HepG2 (cell line): ENCODE results near the gene TBC1D2B. TPM values are rescaled to one million over a fixed set of nuclear protein-coding genes. Genes with fewer than 3 reads are reported as not detected.

Experiments
- CAMTA2 ChIP-seq: sonication (generic); formaldehyde crosslinking; IDR thresholded peaks from 2 replicates; pipeline ENCODE4 v1.4.0; 2020; ENCODE audit warnings: mild to moderate bottlenecking, missing genetic modification reagents, borderline replicate concordance
- GATAD2A ChIP-seq: IDR thresholded peaks from 2 replicates; pipeline ENCODE4 v1.6.1; 2016
- NFYC ChIP-seq: IDR thresholded peaks from 2 replicates; pipeline ENCODE4 v1.6.1; 2016; ENCODE audit warnings: missing genetic modification reagents, missing compliant biosample characterization
- SKI ChIP-seq: fragments of 450-650 bp; IDR thresholded peaks from one replicate; pipeline ENCODE4 v1.6.1; 2018; ENCODE audit warnings: mild to moderate bottlenecking; ENCODE audit not compliant: partially characterized antibody
- SMAD9 ChIP-seq: sonication (generic); formaldehyde crosslinking; IDR thresholded peaks from 2 replicates; pipeline ENCODE4 v1.5.1; 2020; ENCODE audit warnings: mild to moderate bottlenecking, missing genetic modification reagents
- TCF12 ChIP-seq, 2 experiments: fragments of 450-650 bp in 1 of 2; sonication (generic) in 1 of 2; formaldehyde crosslinking in 1 of 2; IDR thresholded peaks; 2 replicates each; pipeline versions ENCODE4 v1.6.1 to v1.8.0; 2017 to 2022; ENCODE audit warnings: antibody characterized with exemption in 1 of 2, mild to moderate bottlenecking in 1 of 2, missing genetic modification reagents in 1 of 2, moderate library complexity in 1 of 2
- TFE3 ChIP-seq: IDR thresholded peaks from 2 replicates; pipeline ENCODE4 v1.6.1; 2016
- ZKSCAN5 ChIP-seq: sonication (generic); formaldehyde crosslinking; IDR thresholded peaks from 2 replicates; pipeline ENCODE4 v1.5.1; 2020; ENCODE audit warnings: mild to moderate bottlenecking, missing genetic modification reagents
- ZNF10 ChIP-seq: sonication (generic); formaldehyde crosslinking; IDR thresholded peaks from 2 replicates; pipeline ENCODE4 v1.4.0; 2020; ENCODE audit warnings: mild to moderate bottlenecking, low read depth, missing genetic modification reagents, borderline replicate concordance
- ZNF354B ChIP-seq: sonication (generic); formaldehyde crosslinking; IDR thresholded peaks from 2 replicates; pipeline ENCODE4 v1.8.0; 2022; ENCODE audit warnings: mild to moderate bottlenecking, missing genetic modification reagents
- ZNF512 ChIP-seq: sonication (generic); formaldehyde crosslinking; IDR thresholded peaks from 2 replicates; pipeline ENCODE4 v1.4.0; 2020; ENCODE audit warnings: mild to moderate bottlenecking, missing genetic modification reagents
- ZNF572 ChIP-seq: sonication (generic); formaldehyde crosslinking; IDR thresholded peaks from 2 replicates; pipeline ENCODE4 v1.5.1; 2020; ENCODE audit warnings: mild to moderate bottlenecking, missing genetic modification reagents
- ZNF724P ChIP-seq: sonication (generic); formaldehyde crosslinking; IDR thresholded peaks from 2 replicates; pipeline ENCODE4 v1.8.0; 2022; ENCODE audit warnings: missing genetic modification reagents, borderline replicate concordance
- ZNF784 ChIP-seq: sonication (generic); formaldehyde crosslinking; IDR thresholded peaks from 2 replicates; pipeline ENCODE4 v1.5.1; 2020; ENCODE audit warnings: missing genetic modification reagents, mild to moderate bottlenecking, borderline replicate concordance
- ZNF878 ChIP-seq: sonication (generic); formaldehyde crosslinking; IDR thresholded peaks from 2 replicates; pipeline ENCODE4 v1.8.1; 2023; ENCODE audit warnings: mild to moderate bottlenecking, missing genetic modification reagents, moderate library complexity
- ZSCAN20 ChIP-seq: sonication (generic); formaldehyde crosslinking; IDR thresholded peaks from 2 replicates; pipeline ENCODE4 v1.4.0; 2020; ENCODE audit warnings: missing genetic modification reagents, mild to moderate bottlenecking, borderline replicate concordance
- polyA plus RNA-seq, 8 experiments: library from polyadenylated mRNA; depleted of rRNA in 3 of 8; stranded (reverse) in 7 of 8; unstranded in 1 of 8; fragments of >200 nt; fragmentation: Illumina TruSeq in 4 of 8; extraction: Trizol in 4 of 8; gene quantifications; 2 replicates each; pipeline versions ENCODE4 v1.2.1 to v1.2.3, GENCODE V29; 2011 to 2016; ENCODE audit warnings: low read depth in 4 of 8, missing spikeins in 1 of 8, mixed read lengths in 1 of 8; ENCODE audit not compliant: insufficient read depth in 1 of 8
- total RNA-seq, 5 experiments: library from RNA; depleted of rRNA; stranded (reverse); fragments of >200 nt; fragmentation: Illumina TruSeq; extraction: Trizol; gene quantifications; 2 replicates each; pipeline ENCODE4 v1.2.3, GENCODE V29; 2016; ENCODE audit warnings: low read depth in 1 of 5
- TF ChIP-seq, protein P1 (sequence below): IDR thresholded peaks from 2 replicates; pipeline ENCODE4 v1.6.1; 2016; ENCODE audit warnings: low read depth, control low read depth
- TF ChIP-seq, protein P2 (sequence below): sonication (generic); formaldehyde crosslinking; IDR thresholded peaks from 2 replicates; pipeline ENCODE4 v1.4.0; 2020; ENCODE audit warnings: missing genetic modification reagents
- TF ChIP-seq, protein P3 (sequence below): sonication (generic); formaldehyde crosslinking; IDR thresholded peaks from 2 replicates; pipeline ENCODE4; 2020; ENCODE audit warnings: missing genetic modification reagents, mild to moderate bottlenecking, borderline replicate concordance

The TBC1D2B gene
- total and polyA plus RNA-seq, 2 of the 13 experiments (the other 11 are each of a cell fraction or from before 2014, with no cell fraction given): 10.1 to 14.4 TPM

- TF ChIP-seq ZNF878 (no peak), ZSCAN20 (no peak), GATAD2A (CRISPR knock-in tag) (peak; percentile 79), ZKSCAN5 (CRISPR knock-in tag) (no peak), ZNF724P (no peak), SMAD9 (CRISPR knock-in tag) (no peak), TFE3 (CRISPR knock-in tag) (no peak), SKI (peak; percentile 58), ZNF784 (CRISPR knock-in tag) (no peak; the same call in 1 of the 2 replicates), TCF12 (IDR thresholded peaks at IDR 0.05) (no peak), TCF12 (CRISPR knock-in tag; IDR thresholded peaks at IDR 0.05) (no peak), ZNF572 (CRISPR knock-in tag) (no peak), CAMTA2 (no peak), NFYC (CRISPR knock-in tag) (no peak), ZNF10 (no peak), ZNF354B (CRISPR knock-in tag) (no peak), ZNF512 (no peak)
- TF ChIP-seq, protein P1, sequence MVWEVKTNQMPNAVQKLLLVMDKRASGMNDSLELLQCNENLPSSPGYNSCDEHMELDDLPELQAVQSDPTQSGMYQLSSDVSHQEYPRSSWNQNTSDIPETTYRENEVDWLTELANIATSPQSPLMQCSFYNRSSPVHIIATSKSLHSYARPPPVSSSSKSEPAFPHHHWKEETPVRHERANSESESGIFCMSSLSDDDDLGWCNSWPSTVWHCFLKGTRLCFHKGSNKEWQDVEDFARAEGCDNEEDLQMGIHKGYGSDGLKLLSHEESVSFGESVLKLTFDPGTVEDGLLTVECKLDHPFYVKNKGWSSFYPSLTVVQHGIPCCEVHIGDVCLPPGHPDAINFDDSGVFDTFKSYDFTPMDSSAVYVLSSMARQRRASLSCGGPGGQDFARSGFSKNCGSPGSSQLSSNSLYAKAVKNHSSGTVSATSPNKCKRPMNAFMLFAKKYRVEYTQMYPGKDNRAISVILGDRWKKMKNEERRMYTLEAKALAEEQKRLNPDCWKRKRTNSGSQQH (CRISPR knock-in tag): no peak
- TF ChIP-seq, protein P2, sequence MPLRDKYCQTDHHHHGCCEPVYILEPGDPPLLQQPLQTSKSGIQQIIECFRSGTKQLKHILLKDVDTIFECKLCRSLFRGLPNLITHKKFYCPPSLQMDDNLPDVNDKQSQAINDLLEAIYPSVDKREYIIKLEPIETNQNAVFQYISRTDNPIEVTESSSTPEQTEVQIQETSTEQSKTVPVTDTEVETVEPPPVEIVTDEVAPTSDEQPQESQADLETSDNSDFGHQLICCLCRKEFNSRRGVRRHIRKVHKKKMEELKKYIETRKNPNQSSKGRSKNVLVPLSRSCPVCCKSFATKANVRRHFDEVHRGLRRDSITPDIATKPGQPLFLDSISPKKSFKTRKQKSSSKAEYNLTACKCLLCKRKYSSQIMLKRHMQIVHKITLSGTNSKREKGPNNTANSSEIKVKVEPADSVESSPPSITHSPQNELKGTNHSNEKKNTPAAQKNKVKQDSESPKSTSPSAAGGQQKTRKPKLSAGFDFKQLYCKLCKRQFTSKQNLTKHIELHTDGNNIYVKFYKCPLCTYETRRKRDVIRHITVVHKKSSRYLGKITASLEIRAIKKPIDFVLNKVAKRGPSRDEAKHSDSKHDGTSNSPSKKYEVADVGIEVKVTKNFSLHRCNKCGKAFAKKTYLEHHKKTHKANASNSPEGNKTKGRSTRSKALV (CRISPR knock-in tag): no peak
- TF ChIP-seq, protein P3, sequence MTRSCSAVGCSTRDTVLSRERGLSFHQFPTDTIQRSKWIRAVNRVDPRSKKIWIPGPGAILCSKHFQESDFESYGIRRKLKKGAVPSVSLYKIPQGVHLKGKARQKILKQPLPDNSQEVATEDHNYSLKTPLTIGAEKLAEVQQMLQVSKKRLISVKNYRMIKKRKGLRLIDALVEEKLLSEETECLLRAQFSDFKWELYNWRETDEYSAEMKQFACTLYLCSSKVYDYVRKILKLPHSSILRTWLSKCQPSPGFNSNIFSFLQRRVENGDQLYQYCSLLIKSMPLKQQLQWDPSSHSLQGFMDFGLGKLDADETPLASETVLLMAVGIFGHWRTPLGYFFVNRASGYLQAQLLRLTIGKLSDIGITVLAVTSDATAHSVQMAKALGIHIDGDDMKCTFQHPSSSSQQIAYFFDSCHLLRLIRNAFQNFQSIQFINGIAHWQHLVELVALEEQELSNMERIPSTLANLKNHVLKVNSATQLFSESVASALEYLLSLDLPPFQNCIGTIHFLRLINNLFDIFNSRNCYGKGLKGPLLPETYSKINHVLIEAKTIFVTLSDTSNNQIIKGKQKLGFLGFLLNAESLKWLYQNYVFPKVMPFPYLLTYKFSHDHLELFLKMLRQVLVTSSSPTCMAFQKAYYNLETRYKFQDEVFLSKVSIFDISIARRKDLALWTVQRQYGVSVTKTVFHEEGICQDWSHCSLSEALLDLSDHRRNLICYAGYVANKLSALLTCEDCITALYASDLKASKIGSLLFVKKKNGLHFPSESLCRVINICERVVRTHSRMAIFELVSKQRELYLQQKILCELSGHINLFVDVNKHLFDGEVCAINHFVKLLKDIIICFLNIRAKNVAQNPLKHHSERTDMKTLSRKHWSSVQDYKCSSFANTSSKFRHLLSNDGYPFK (CRISPR knock-in tag): no peak
Measured at GRCh38 chr15:78035861-78036476, 41.5 kb downstream of the TBC1D2B start (continued).
